ENCODE data around the gene FLT4. TPM values are rescaled to one million over a fixed set of nuclear protein-coding genes. Genes with fewer than 3 reads are reported as not detected.

The FLT4 gene
- total and polyA plus RNA-seq, 12 donors, result 3.3 to 80.1 (median 25.5) TPM

GRCh38 chr5:180641566-180641900 is 7.9 kb downstream of the FLT4 start:
- DNase-seq, result no peak
- no peaks in the 10 kb centered on the region for H3K27me3 ChIP-seq
- no peak overlapping the region for H3K27ac ChIP-seq
- no peaks in the 10 kb centered on the region for H3K9me3 ChIP-seq (replicated peaks in 1 of 3)
- H3K4me1 ChIP-seq (replicated peaks in 1 of 2), result no peaks in the 10 kb centered on the region
- no peak for TF ChIP-seq POLR2A (IDR thresholded peaks at IDR 0.05)
- TF ChIP-seq, protein P1, sequence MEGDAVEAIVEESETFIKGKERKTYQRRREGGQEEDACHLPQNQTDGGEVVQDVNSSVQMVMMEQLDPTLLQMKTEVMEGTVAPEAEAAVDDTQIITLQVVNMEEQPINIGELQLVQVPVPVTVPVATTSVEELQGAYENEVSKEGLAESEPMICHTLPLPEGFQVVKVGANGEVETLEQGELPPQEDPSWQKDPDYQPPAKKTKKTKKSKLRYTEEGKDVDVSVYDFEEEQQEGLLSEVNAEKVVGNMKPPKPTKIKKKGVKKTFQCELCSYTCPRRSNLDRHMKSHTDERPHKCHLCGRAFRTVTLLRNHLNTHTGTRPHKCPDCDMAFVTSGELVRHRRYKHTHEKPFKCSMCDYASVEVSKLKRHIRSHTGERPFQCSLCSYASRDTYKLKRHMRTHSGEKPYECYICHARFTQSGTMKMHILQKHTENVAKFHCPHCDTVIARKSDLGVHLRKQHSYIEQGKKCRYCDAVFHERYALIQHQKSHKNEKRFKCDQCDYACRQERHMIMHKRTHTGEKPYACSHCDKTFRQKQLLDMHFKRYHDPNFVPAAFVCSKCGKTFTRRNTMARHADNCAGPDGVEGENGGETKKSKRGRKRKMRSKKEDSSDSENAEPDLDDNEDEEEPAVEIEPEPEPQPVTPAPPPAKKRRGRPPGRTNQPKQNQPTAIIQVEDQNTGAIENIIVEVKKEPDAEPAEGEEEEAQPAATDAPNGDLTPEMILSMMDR (IDR thresholded peaks at IDR 0.05), result no peak
- H3K4me3 ChIP-seq, result no peak overlapping the region
- WGBS, 4 donors, result 77 to 92% (median 83%) methylated on average over 4 to 6 of the region's 6 CpGs; no CpG with 5 or more reads in 1 of the 4 donors
- intact Hi-C loops (cut with DNase I), result no loop called here
- no peaks in the 10 kb centered on the region for H3K36me3 ChIP-seq (replicated peaks in 1 of 2)

DNA sequence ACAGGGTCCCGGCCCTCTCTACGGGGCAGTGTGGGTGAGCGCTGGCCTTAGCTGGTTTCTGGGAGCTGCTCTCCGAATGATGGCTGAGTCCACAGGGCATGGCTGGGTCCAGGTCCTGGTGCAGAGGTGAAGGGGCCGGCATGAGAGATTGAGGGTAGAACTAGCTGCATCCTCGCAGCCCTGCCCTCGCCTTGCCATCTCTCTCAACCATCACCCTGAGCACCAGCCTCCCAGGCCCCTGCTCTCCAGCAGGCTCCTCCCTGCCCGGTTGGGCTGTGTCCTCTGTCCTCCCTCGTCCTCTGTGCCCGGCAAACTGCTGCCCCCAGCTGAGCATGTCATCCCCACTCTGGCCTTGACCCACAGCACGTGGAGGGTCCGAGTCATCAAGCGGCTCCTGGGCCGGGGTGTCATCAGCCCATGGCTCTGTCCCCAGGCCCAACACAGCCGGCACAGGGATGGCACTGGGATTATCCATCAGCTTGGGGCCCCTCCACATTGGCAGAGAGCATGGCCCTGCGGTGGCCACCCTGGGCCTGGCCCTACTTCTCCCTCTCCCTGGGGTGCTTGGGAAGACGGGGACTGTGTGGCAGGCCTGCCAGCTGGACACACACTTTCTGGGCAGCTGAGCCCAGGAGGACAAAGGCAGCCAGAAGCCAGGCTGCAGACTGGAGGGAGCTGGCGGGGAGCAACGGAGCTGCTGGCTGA is 8.4 kb downstream of the FLT4 start:
- Histone ChIP-seq H3K9me3 (replicated peaks in 1 of 3) (no peaks in the 10 kb centered on the region), H3K4me3 (no peak overlapping the region), H3K36me3 (replicated peaks in 1 of 2) (no peaks in the 10 kb centered on the region), H3K27me3 (no peaks in the 10 kb centered on the region), H3K4me1 (replicated peaks in 1 of 2) (no peaks in the 10 kb centered on the region), H3K27ac (peak overlapping the region in 1 of 5 donors; percentile 40)
- no peak for TF ChIP-seq POLR2A (IDR thresholded peaks at IDR 0.05)
- TF ChIP-seq, protein P1 (IDR thresholded peaks at IDR 0.05), result no peak
- intact Hi-C loops (cut with DNase I), result no loop called here
- peak in 2 of 7 donors; percentile 6 to 15 for DNase-seq
- WGBS, 4 donors, result 69 to 80% (median 76%) methylated on average over 5 to 19 of the region's 19 CpGs

GRCh38 chr5:180640611-180640860 is 8.9 kb downstream of the FLT4 start:
- no peaks in the 10 kb centered on the region for H3K4me1 ChIP-seq (replicated peaks in 1 of 2)
- 62 to 74% (median 63%) methylated on average over 6 of the region's 6 CpGs for WGBS, 4 donors
- DNase-seq, result peak in 1 of 7 donors; percentile 15
- H3K27ac ChIP-seq, result peak overlapping the region in 1 of 5 donors; percentile 65
- no peak overlapping the region for H3K4me3 ChIP-seq
- intact Hi-C loops (cut with DNase I), result no loop called here
- H3K9me3 ChIP-seq (replicated peaks in 1 of 3), result no peaks in the 10 kb centered on the region
- TF ChIP-seq, protein P1 (IDR thresholded peaks at IDR 0.05), result no peak
- TF ChIP-seq POLR2A (IDR thresholded peaks at IDR 0.05), result no peak
- no peaks in the 10 kb centered on the region for H3K27me3 ChIP-seq
- H3K36me3 ChIP-seq (replicated peaks in 1 of 2), result no peaks in the 10 kb centered on the region

DNA sequence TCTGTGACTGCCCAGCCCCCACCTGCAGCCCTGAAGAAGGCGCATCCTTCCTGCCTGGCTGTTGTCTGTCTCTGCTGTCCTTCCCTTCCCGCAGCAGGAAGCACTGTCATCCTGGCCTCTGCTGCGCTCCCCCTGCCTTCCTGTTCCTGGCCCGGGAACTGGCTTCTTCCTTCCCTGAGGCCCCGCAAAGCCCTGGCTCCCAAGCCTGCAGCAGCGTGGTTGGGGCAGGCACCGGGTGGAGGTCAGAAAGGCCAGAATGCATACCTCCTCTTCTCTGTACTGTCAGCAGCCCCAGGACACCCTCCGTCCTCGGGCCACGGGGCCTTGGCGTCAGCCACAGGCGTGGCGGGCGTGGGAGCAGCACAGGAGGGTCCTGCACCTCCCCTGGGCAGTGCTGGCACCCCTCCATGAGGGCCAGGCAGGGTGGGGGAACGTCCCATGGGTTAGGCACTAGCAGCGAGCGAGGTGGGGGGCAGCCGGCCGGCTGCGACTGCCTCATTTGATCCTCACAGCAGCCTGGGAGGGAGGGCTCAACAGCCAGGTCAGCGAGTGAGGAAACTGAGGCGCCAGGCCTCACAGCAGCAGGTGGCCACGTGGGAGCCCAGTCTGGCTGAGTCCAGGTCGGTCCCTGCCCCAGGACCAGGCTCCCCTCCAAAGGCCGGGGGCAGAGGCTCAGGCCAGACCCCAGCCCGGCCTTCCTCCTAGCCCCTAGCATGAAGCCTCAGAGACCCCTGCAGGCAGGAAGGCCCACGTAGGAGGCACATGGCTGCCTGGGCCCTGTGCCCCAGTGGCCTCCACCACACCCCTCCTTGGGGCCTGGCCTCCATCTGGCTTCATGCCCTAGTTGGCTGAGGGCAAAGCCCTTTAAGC is 9.4 kb downstream of the FLT4 start:
- Histone ChIP-seq H3K4me3 (no peak overlapping the region), H3K27ac (peak overlapping the region in 1 of 5 donors; percentile 65), H3K27me3 (no peaks in the 10 kb centered on the region), H3K36me3 (replicated peaks in 1 of 2) (no peaks in the 10 kb centered on the region), H3K4me1 (replicated peaks in 1 of 2) (no peaks in the 10 kb centered on the region), H3K9me3 (replicated peaks in 1 of 3) (no peaks in the 10 kb centered on the region)
- WGBS, 4 donors, result 64 to 76% (median 71%) methylated on average over 18 to 27 of the region's 27 CpGs
- peak in 6 of 7 donors; percentile 27 to 70 (median 42) for DNase-seq
- intact Hi-C loops (cut with DNase I), result no loop called here
- TF ChIP-seq POLR2A (IDR thresholded peaks at IDR 0.05), result no peak
- TF ChIP-seq, protein P1 (IDR thresholded peaks at IDR 0.05), result no peak
